ENCODE results near the gene AURKA.

GRCh38 chr20:56324806-56325205 lies 67.2 kb downstream of the AURKA start:
- no peak for TF ChIP-seq GATA2 (IDR thresholded peaks at IDR 0.05; ENCODE audit: low read depth, low read length)
- no peak for TF ChIP-seq GATA3 (IDR thresholded peaks at IDR 0.05; ENCODE audit: low read depth, low read length)
